Measurements from ENCODE around the gene POC1A. TPM values are rescaled to one million over a fixed set of nuclear protein-coding genes. Genes with fewer than 3 reads are reported as not detected.

POC1A gene
- total and polyA plus RNA-seq, 2 of the 8 experiments (the other 6 are each of a cell fraction or from before 2014, with no cell fraction given), result 35.7 to 39.2 TPM

GRCh38 chr3:52154135-52155094 is at the start of gene POC1A (continued):
- TF ChIP-seq USF2 (IDR thresholded peaks at IDR 0.05; ENCODE audit: low read length) (peak; percentile 59; the same call in 1 of the 2 replicates), TAF1 (IDR thresholded peaks at IDR 0.05; ENCODE audit: low read depth, low read length) (peak; percentile 71; the same call in 1 of the 2 replicates), HDAC2 (IDR thresholded peaks at IDR 0.05; ENCODE audit: borderline replicate concordance in 1 of 2, low read depth in 2 of 2, low read length in 2 of 2) (no peak), BACH1 (IDR thresholded peaks at IDR 0.05; ENCODE audit: low read length) (no peak), MAX (IDR thresholded peaks at IDR 0.05) (peak; percentile 90), CREB1 (IDR thresholded peaks at IDR 0.05) (no peak; the same call in 1 of the 2 replicates), EZH2 (IDR thresholded peaks at IDR 0.05; ENCODE audit: low read depth, low read length, severe bottlenecking) (no peak), NRF1 (IDR thresholded peaks at IDR 0.05; ENCODE audit: low read depth, low read length) (no peak; the same call in 1 of the 2 replicates), ZNF274 (IDR thresholded peaks at IDR 0.05; ENCODE audit: borderline replicate concordance, extremely low read depth, low read length) (no peak), TEAD4 (IDR thresholded peaks at IDR 0.05; ENCODE audit: low read depth, low read length) (peak; percentile 98), JUND (IDR thresholded peaks at IDR 0.05; ENCODE audit: low read length) (0 out of 2 replicates have a peak, but pooled peaks have one; percentile 10), GTF2F1 (IDR thresholded peaks at IDR 0.05; ENCODE audit: borderline replicate concordance, low read depth, low read length) (no peak), TAF7 (optimal IDR thresholded peaks at IDR 0.05; ENCODE audit: borderline replicate concordance, low read depth, low read length) (peak; percentile 17), HDAC6 (IDR thresholded peaks at IDR 0.05; ENCODE audit: low read depth, low read length) (no peak), SP1 (IDR thresholded peaks at IDR 0.05; ENCODE audit: low read depth, low read length) (peak; percentile 15; the same call in 1 of the 2 replicates), CBX8 (IDR thresholded peaks at IDR 0.05; ENCODE audit: borderline replicate concordance, low read depth, low read length) (no peak), FOSL1 (IDR thresholded peaks at IDR 0.05; ENCODE audit: insufficient read depth, low read depth, low read length) (no peak), CHD1 (IDR thresholded peaks at IDR 0.05; ENCODE audit: low read depth, low read length) (no peak), PHF8 (conservative IDR thresholded peaks at IDR 0.05; ENCODE audit: low read depth, low read length) (peak; percentile 66), POLR2A (IDR thresholded peaks at IDR 0.05; ENCODE audit: control extremely low read depth in 1 of 2, low read depth in 2 of 2, low read length in 2 of 2) (peak in 1 of 2 experiments; percentile 62; a peak in 2 of 3 replicates), SIX5 (IDR thresholded peaks at IDR 0.05; ENCODE audit: low read depth, low read length) (peak; percentile 56)
- TF ChIP-seq, protein P1, sequence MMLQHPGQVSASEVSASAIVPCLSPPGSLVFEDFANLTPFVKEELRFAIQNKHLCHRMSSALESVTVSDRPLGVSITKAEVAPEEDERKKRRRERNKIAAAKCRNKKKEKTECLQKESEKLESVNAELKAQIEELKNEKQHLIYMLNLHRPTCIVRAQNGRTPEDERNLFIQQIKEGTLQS (IDR thresholded peaks at IDR 0.05; ENCODE audit: insufficient read depth, low read depth, low read length), result 0 out of 2 replicates have a peak, but pooled peaks have one; percentile 24

Measured in H1 (cell line).